Prostate gland (tissue), 2 donors: ENCODE measurements around the gene SMPD4.
"Not testable (repeated sequence)": the region's sequence is repeated elsewhere in the genome, so short reads cannot be mapped to it uniquely, and the experiment has no call there.

Source experiments
- CTCF ChIP-seq, 4 experiments: fragments of 200-600 bp in 2 of 4; fragments of 450-650 bp in 2 of 4; sonication (generic) in 2 of 4; IDR thresholded peaks; 1 replicate in 3 of 4; 2 replicates in 1 of 4; pipeline ENCODE4 v1.5.1; 2016 to 2019; ENCODE audit warnings: antibody characterized with exemption in 4 of 4, mild to moderate bottlenecking in 2 of 4, moderate library complexity in 2 of 4
- POLR2A ChIP-seq: fragments of 450-650 bp; IDR thresholded peaks from one replicate; pipeline ENCODE4 v1.6.1; 2016; ENCODE audit warnings: antibody characterized with exemption, mild to moderate bottlenecking

GRCh38 chr2:130174866-130175265 lies 6.5 kb downstream of the SMPD4 start:
- not testable (repeated sequence) for TF ChIP-seq POLR2A; CTCF (IDR thresholded peaks at IDR 0.05)
